ENCODE data around the gene RLF. TPM values are rescaled to one million over a fixed set of nuclear protein-coding genes. Genes with fewer than 3 reads are reported as not detected.

RLF gene
- total RNA-seq, 1 experiment from 2014 or later: 15.7 TPM

DNA sequence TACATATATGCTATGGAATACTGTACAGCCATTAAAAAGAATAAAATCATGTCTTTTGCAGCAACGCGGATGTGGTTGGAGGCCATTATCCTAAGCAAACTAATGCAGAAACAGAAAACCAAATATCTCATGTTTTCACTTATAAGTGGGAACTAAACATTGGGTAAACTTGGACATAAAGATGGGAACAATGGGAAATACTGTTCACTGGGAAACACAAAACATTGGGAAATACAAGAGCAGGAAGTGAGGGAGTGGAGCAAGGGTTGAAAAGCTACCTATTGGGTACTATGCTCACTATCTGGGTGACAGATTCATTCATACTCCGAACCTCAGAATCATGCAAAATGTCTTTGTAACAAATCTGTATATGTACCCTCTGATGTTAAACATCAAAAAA lies 46.8 kb upstream of the RLF start:
- CTCF ChIA-PET: no interaction called here

DNA sequence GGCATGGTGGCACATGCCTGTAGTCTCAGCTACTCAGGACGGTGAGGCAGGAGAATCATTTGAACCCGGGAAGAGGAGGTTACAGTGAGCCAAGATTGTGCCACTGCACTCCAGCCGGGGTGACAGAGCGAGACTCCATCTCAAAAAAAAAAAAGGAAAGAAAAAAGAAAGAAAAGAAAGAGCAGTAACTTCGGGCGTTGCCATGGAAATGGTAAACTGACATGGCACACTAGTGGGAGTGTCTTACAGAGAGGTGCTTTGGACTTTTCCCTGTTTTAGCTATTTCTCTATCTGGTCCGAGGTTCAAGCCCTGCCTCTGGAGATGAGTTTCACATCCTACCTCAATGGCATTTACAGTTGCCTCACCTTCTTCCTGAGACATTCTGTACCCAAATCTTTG lies 41.1 kb upstream of the RLF start:
- TF ChIP-seq, protein P1, sequence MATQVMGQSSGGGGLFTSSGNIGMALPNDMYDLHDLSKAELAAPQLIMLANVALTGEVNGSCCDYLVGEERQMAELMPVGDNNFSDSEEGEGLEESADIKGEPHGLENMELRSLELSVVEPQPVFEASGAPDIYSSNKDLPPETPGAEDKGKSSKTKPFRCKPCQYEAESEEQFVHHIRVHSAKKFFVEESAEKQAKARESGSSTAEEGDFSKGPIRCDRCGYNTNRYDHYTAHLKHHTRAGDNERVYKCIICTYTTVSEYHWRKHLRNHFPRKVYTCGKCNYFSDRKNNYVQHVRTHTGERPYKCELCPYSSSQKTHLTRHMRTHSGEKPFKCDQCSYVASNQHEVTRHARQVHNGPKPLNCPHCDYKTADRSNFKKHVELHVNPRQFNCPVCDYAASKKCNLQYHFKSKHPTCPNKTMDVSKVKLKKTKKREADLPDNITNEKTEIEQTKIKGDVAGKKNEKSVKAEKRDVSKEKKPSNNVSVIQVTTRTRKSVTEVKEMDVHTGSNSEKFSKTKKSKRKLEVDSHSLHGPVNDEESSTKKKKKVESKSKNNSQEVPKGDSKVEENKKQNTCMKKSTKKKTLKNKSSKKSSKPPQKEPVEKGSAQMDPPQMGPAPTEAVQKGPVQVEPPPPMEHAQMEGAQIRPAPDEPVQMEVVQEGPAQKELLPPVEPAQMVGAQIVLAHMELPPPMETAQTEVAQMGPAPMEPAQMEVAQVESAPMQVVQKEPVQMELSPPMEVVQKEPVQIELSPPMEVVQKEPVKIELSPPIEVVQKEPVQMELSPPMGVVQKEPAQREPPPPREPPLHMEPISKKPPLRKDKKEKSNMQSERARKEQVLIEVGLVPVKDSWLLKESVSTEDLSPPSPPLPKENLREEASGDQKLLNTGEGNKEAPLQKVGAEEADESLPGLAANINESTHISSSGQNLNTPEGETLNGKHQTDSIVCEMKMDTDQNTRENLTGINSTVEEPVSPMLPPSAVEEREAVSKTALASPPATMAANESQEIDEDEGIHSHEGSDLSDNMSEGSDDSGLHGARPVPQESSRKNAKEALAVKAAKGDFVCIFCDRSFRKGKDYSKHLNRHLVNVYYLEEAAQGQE (IDR thresholded peaks at IDR 0.05; ENCODE audit: insufficient read depth in 1 of 2, low read depth in 2 of 2, low read length in 1 of 2): no peak
- TF ChIP-seq POLR2AphosphoS5 (IDR thresholded peaks at IDR 0.05; ENCODE audit: low read depth, low read length): no peak
- no peak for TF ChIP-seq SIN3A (IDR thresholded peaks at IDR 0.05; ENCODE audit: borderline replicate concordance, insufficient read depth, low read depth, low read length)
- no peak for TF ChIP-seq TCF7L2 (IDR thresholded peaks at IDR 0.05; ENCODE audit: low read depth, low read length)
- TF ChIP-seq, protein P2, sequence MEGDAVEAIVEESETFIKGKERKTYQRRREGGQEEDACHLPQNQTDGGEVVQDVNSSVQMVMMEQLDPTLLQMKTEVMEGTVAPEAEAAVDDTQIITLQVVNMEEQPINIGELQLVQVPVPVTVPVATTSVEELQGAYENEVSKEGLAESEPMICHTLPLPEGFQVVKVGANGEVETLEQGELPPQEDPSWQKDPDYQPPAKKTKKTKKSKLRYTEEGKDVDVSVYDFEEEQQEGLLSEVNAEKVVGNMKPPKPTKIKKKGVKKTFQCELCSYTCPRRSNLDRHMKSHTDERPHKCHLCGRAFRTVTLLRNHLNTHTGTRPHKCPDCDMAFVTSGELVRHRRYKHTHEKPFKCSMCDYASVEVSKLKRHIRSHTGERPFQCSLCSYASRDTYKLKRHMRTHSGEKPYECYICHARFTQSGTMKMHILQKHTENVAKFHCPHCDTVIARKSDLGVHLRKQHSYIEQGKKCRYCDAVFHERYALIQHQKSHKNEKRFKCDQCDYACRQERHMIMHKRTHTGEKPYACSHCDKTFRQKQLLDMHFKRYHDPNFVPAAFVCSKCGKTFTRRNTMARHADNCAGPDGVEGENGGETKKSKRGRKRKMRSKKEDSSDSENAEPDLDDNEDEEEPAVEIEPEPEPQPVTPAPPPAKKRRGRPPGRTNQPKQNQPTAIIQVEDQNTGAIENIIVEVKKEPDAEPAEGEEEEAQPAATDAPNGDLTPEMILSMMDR (IDR thresholded peaks at IDR 0.05): no peak
- intact Hi-C loops (cut with micrococcal nuclease; ENCODE audit: unreplicated experiment) (no loop called here), in situ Hi-C loops (cut with HindIII; ENCODE audit: low pct_unique_long_range_greater_than_20kb, low sequenced_read_pairs) (no loop called here)
- no TSS peak for BruUV-seq (replicated peaks)
- no peak for DNase-seq (ENCODE audit: low read depth, low spot score)
- no peak for ATAC-seq
- no peaks in the 10 kb centered on the region for H3K36me3 ChIP-seq (ENCODE audit: control insufficient read depth, insufficient read depth, low read length)
- CTCF ChIA-PET: interaction anchor here (0.7 kb wide), 1 partner anchor 26 kb away, joined by 5 read pairs; no protein-coding TSS in a partner anchor
- H3K9me3 ChIP-seq (ENCODE audit: control insufficient read depth, insufficient read depth, low read depth, low read length): no peaks in the 10 kb centered on the region
- H3K27ac ChIP-seq (ENCODE audit: low read length): no peak overlapping the region
- no peak overlapping the region for H3K4me3 ChIP-seq (ENCODE audit: low read depth in 2 of 2, low read length in 2 of 2)
- H3K27me3 ChIP-seq (ENCODE audit: control insufficient read depth, insufficient read depth, low read length): no peaks in the 10 kb centered on the region
- no peaks in the 10 kb centered on the region for H3K4me1 ChIP-seq (ENCODE audit: control insufficient read depth, insufficient read depth, low read length)
- POLR2A ChIA-PET: no interaction called here

More for the DNA sequence above, 46.8 kb upstream of the RLF start:
- BruUV-seq (replicated peaks): no TSS peak
- DNase-seq (ENCODE audit: low read depth, low spot score): no peak
- no peaks in the 10 kb centered on the region for H3K4me1 ChIP-seq (ENCODE audit: control insufficient read depth, insufficient read depth, low read length)
- no peak for ATAC-seq
- in situ Hi-C loops (cut with HindIII; ENCODE audit: low pct_unique_long_range_greater_than_20kb, low sequenced_read_pairs) (no loop called here), intact Hi-C loops (cut with micrococcal nuclease; ENCODE audit: unreplicated experiment) (no loop called here)
- no peak overlapping the region for H3K27ac ChIP-seq (ENCODE audit: low read length)
- H3K4me3 ChIP-seq (ENCODE audit: low read depth in 2 of 2, low read length in 2 of 2): no peak overlapping the region
- no peaks in the 10 kb centered on the region for H3K27me3 ChIP-seq (ENCODE audit: control insufficient read depth, insufficient read depth, low read length)
- TF ChIP-seq, protein P2 (IDR thresholded peaks at IDR 0.05): no peak
- TF ChIP-seq POLR2AphosphoS5 (IDR thresholded peaks at IDR 0.05; ENCODE audit: low read depth, low read length) (no peak), SIN3A (IDR thresholded peaks at IDR 0.05; ENCODE audit: borderline replicate concordance, insufficient read depth, low read depth, low read length) (no peak), TCF7L2 (IDR thresholded peaks at IDR 0.05; ENCODE audit: low read depth, low read length) (no peak)
- TF ChIP-seq, protein P1 (IDR thresholded peaks at IDR 0.05; ENCODE audit: insufficient read depth in 1 of 2, low read depth in 2 of 2, low read length in 1 of 2): no peak
- no peaks in the 10 kb centered on the region for H3K36me3 ChIP-seq (ENCODE audit: control insufficient read depth, insufficient read depth, low read length)
- POLR2A ChIA-PET: no interaction called here
- no peaks in the 10 kb centered on the region for H3K9me3 ChIP-seq (ENCODE audit: control insufficient read depth, insufficient read depth, low read depth, low read length)
